Trophoblast cell (in vitro differentiated cells and primary cell): ENCODE measurements around the gene MRPL9.

Experiments
- DNase-seq, 2 donors: peaks; one replicate each; pipeline ENCODE4 v3.0.0-alpha.2; 2016
- H2AFZ ChIP-seq: 2 replicates; pipeline ENCODE4 v1.6.1; 2013; ENCODE audit warnings: low read length, moderate library complexity, mild to moderate bottlenecking; ENCODE audit not compliant: insufficient read depth, poor library complexity
- H2AK5ac ChIP-seq: 2 replicates; pipeline ENCODE4 v1.6.1; 2013; ENCODE audit warnings: mild to moderate bottlenecking, low read length
- H2BK120ac ChIP-seq: 2 replicates; pipeline ENCODE4 v1.6.1; 2013; ENCODE audit warnings: low read length, mild to moderate bottlenecking, moderate library complexity; ENCODE audit not compliant: insufficient read depth, poor library complexity
- H2BK12ac ChIP-seq: 2 replicates; pipeline ENCODE4 v1.6.1; 2013; ENCODE audit warnings: mild to moderate bottlenecking, low read length, moderate library complexity
- H2BK5ac ChIP-seq: 2 replicates; pipeline ENCODE4 v1.6.1; 2013; ENCODE audit warnings: low read length, low read depth, moderate library complexity, mild to moderate bottlenecking; ENCODE audit not compliant: poor library complexity
- H3K14ac ChIP-seq: 2 replicates; pipeline ENCODE4 v1.6.1; 2013; ENCODE audit warnings: mild to moderate bottlenecking, low read length
- H3K18ac ChIP-seq: 2 replicates; pipeline ENCODE4 v1.6.1; 2013; ENCODE audit warnings: mild to moderate bottlenecking, low read length
- H3K23ac ChIP-seq: 2 replicates; pipeline ENCODE4 v1.6.1; 2013; ENCODE audit warnings: low read length
- H3K27ac ChIP-seq: 2 replicates; pipeline ENCODE4 v1.5.1; 2013; ENCODE audit warnings: low read depth, mild to moderate bottlenecking, inconsistent platforms, low read length, moderate library complexity
- H3K27me3 ChIP-seq: 2 replicates; pipeline ENCODE4 v1.6.1; 2013; ENCODE audit warnings: inconsistent platforms, mild to moderate bottlenecking, low read length, moderate library complexity; ENCODE audit not compliant: insufficient read depth
- H3K36me3 ChIP-seq, 2 experiments: 1 replicate in 1 of 2; 2 replicates in 1 of 2; pipeline ENCODE4 v1.6.1; 2013; ENCODE audit warnings: low read length in 2 of 2, mild to moderate bottlenecking in 2 of 2, moderate library complexity in 1 of 2; ENCODE audit not compliant: insufficient read depth in 2 of 2, control insufficient read depth in 1 of 2
- H3K4ac ChIP-seq: 2 replicates; pipeline ENCODE4 v1.6.1; 2013; ENCODE audit warnings: low read depth, mild to moderate bottlenecking, low read length, moderate library complexity
- H3K4me1 ChIP-seq, 2 experiments: 1 replicate in 1 of 2; 2 replicates in 1 of 2; pipeline ENCODE4 v1.6.1; 2013; ENCODE audit warnings: low read length in 2 of 2, mild to moderate bottlenecking in 2 of 2, moderate library complexity in 1 of 2; ENCODE audit not compliant: insufficient read depth in 2 of 2, control insufficient read depth in 1 of 2
- H3K4me2 ChIP-seq: 2 replicates; pipeline ENCODE4 v1.6.1; 2013; ENCODE audit warnings: inconsistent platforms, mild to moderate bottlenecking, low read length, moderate library complexity
- H3K4me3 ChIP-seq: 2 replicates; pipeline ENCODE4 v1.5.1; 2013; ENCODE audit warnings: mild to moderate bottlenecking, low read depth, low read length, inconsistent platforms
- H3K79me1 ChIP-seq: one replicate; pipeline ENCODE4 v1.6.1; 2013; ENCODE audit warnings: low read length
- H3K79me2 ChIP-seq: 2 replicates; pipeline ENCODE4 v1.6.1; 2013; ENCODE audit warnings: low read length, mild to moderate bottlenecking; ENCODE audit not compliant: control insufficient read depth, insufficient read depth, poor library complexity
- H3K9ac ChIP-seq: 2 replicates; pipeline ENCODE4 v1.6.1; 2013; ENCODE audit warnings: mild to moderate bottlenecking, low read length
- H3K9me3 ChIP-seq: 2 replicates; pipeline ENCODE4 v1.6.1; 2013; ENCODE audit warnings: low read depth, mild to moderate bottlenecking, control low read depth, inconsistent platforms, low read length; ENCODE audit not compliant: insufficient read depth
- H4K12ac ChIP-seq: 2 replicates; pipeline ENCODE4 v1.6.1; 2013; ENCODE audit warnings: low read depth, mild to moderate bottlenecking, low read length, moderate library complexity
- H4K8ac ChIP-seq: 2 replicates; pipeline ENCODE4 v1.6.1; 2013; ENCODE audit warnings: low read depth, mild to moderate bottlenecking, low read length, moderate library complexity
- H4K91ac ChIP-seq: one replicate; pipeline ENCODE4 v1.6.1; 2013; ENCODE audit warnings: low read depth, mild to moderate bottlenecking, low read length, moderate library complexity
- WGBS: extraction: QIAGEN DNeasy Blood & Tissue Kit; methylation state at CpG from one replicate; pipeline ENCODE4 v1.1.7; 2013; ENCODE audit warnings: missing lambda C conversion rate; ENCODE audit not compliant: insufficient read length, insufficient coverage; ENCODE audit errors: extremely low coverage; 5-methylcytosine and 5-hydroxymethylcytosine counted together

Gene MRPL9

GRCh38 chr1:151713044-151713443 is 50.3 kb downstream of the MRPL9 start:
- Histone ChIP-seq H3K36me3 (no peaks in the 10 kb centered on the region), H3K18ac (no peak overlapping the region), H3K9me3 (no peaks in the 10 kb centered on the region), H3K23ac (no peak overlapping the region), H3K27ac (no peak overlapping the region), H3K9ac (no peak overlapping the region), H2BK120ac (no peak overlapping the region), H3K4ac (no peak overlapping the region), H2AFZ (no peak overlapping the region), H4K91ac (no peak overlapping the region), H3K14ac (no peak overlapping the region), H4K12ac (no peak overlapping the region), H3K27me3 (peaks cover 11% of the 10 kb centered on the region), H2BK12ac (no peak overlapping the region), H3K79me1 (no peaks in the 10 kb centered on the region), H4K8ac (no peak overlapping the region), H2BK5ac (no peak overlapping the region), H2AK5ac (no peak overlapping the region), H3K79me2 (no peaks in the 10 kb centered on the region), H3K4me1 (no peaks in the 10 kb centered on the region), H3K4me2 (no peak overlapping the region), H3K4me3 (no peak overlapping the region)
- no CpG with 5 or more reads among the region's 2 CpGs for WGBS
- DNase-seq = no peak

GRCh38 chr1:151711951-151712350 is 51.3 kb downstream of the MRPL9 start:
- H3K9ac ChIP-seq = no peak overlapping the region
- no peaks in the 10 kb centered on the region for H3K9me3 ChIP-seq
- H4K91ac ChIP-seq = no peak overlapping the region
- no peak overlapping the region for H2BK120ac ChIP-seq
- H3K4me1 ChIP-seq = no peaks in the 10 kb centered on the region
- no peak overlapping the region for H3K23ac ChIP-seq
- no peak overlapping the region for H2AFZ ChIP-seq
- H3K4me2 ChIP-seq = no peak overlapping the region
- H3K4me3 ChIP-seq = no peak overlapping the region
- DNase-seq = no peak
- peaks cover 4% of the 10 kb centered on the region for H3K27me3 ChIP-seq
- no peak overlapping the region for H3K14ac ChIP-seq
- H2BK12ac ChIP-seq = no peak overlapping the region
- no peaks in the 10 kb centered on the region for H3K36me3 ChIP-seq
- no peak overlapping the region for H2BK5ac ChIP-seq
- H4K12ac ChIP-seq = no peak overlapping the region
- no peak overlapping the region for H4K8ac ChIP-seq
- H3K27ac ChIP-seq = no peak overlapping the region
- no peak overlapping the region for H3K18ac ChIP-seq
- no peak overlapping the region for H2AK5ac ChIP-seq
- no peak overlapping the region for H3K4ac ChIP-seq
- H3K79me1 ChIP-seq = no peaks in the 10 kb centered on the region
- H3K79me2 ChIP-seq = no peaks in the 10 kb centered on the region
- WGBS = no CpG with 5 or more reads among the region's 10 CpGs

DNA sequence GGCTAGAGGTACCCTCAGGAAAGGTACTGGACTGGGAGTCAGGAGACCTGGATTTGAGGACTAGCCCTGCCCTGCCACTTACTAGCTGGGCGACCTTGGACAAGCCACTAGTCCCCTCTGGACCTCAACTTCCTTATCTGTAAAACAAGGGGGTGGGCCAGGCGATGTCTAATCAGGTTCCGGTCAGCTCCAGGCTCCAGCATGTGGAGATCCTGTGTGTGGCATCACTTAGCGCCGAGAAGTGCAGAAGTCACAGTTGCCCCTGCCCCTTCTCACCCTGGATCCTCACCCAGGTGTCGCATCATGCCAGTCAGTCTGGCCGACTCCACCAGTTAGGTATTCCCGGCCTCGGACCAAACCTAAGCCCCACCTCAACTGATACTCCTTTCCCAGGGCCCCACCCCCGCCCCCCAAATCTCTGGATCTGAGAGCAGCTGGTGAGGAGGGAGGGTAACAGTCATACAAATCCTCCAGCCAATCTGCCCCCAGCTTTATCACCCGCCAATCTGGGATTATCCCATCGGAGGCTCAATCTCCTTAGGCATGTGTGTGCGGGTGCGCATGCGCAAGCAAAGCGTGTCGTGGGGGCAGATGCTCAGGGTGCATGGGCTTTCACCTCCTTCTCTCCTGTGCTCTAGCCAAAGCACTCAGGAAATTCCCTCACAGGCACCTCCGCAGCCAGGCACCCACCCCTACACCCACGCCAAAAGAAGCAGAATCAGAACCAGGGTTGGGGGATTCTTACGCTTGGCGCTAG is 52.1 kb downstream of the MRPL9 start:
- Histone ChIP-seq H4K8ac (no peak overlapping the region), H3K4me3 (no peak overlapping the region), H3K79me2 (no peaks in the 10 kb centered on the region), H2BK5ac (no peak overlapping the region), H4K91ac (no peak overlapping the region), H2AFZ (no peak overlapping the region), H3K14ac (no peak overlapping the region), H3K27me3 (peaks cover 4% of the 10 kb centered on the region), H3K18ac (no peak overlapping the region), H4K12ac (no peak overlapping the region), H3K4me2 (no peak overlapping the region), H2BK12ac (no peak overlapping the region), H3K4me1 (no peaks in the 10 kb centered on the region), H2BK120ac (no peak overlapping the region), H2AK5ac (no peak overlapping the region), H3K9ac (no peak overlapping the region), H3K4ac (no peak overlapping the region), H3K79me1 (no peaks in the 10 kb centered on the region), H3K9me3 (no peaks in the 10 kb centered on the region), H3K27ac (no peak overlapping the region), H3K36me3 (no peaks in the 10 kb centered on the region), H3K23ac (no peak overlapping the region)
- WGBS = no CpG with 5 or more reads among the region's 21 CpGs
- DNase-seq = no peak

GRCh38 chr1:151710187-151710840 is 53.0 kb downstream of the MRPL9 start:
- no peak overlapping the region for H2AFZ ChIP-seq
- H3K79me1 ChIP-seq = no peaks in the 10 kb centered on the region
- no peak for DNase-seq
- peaks cover 2% of the 10 kb centered on the region in 2 experiments for H3K4me1 ChIP-seq
- no peak overlapping the region for H3K4me2 ChIP-seq
- H3K9ac ChIP-seq = no peak overlapping the region
- no CpG with 5 or more reads among the region's 15 CpGs for WGBS
- H3K79me2 ChIP-seq = no peaks in the 10 kb centered on the region
- no peak overlapping the region for H3K23ac ChIP-seq
- H2BK120ac ChIP-seq = no peak overlapping the region
- no peak overlapping the region for H3K27ac ChIP-seq
- no peak overlapping the region for H2BK5ac ChIP-seq
- H4K8ac ChIP-seq = no peak overlapping the region
- no peaks in the 10 kb centered on the region for H3K36me3 ChIP-seq
- H3K9me3 ChIP-seq = no peaks in the 10 kb centered on the region
- no peak overlapping the region for H3K14ac ChIP-seq
- H2BK12ac ChIP-seq = no peak overlapping the region
- H3K18ac ChIP-seq = no peak overlapping the region
- no peak overlapping the region for H2AK5ac ChIP-seq
- H3K4me3 ChIP-seq = no peak overlapping the region
- H4K12ac ChIP-seq = no peak overlapping the region
- no peaks in the 10 kb centered on the region for H3K27me3 ChIP-seq
- no peak overlapping the region for H3K4ac ChIP-seq
- no peak overlapping the region for H4K91ac ChIP-seq
